ENCODE data around the gene KRT20.
A peak's percentile ranks its signal among the peaks of the same experiment; 100 is the strongest.

KRT20 gene

GRCh38 chr17:40849723-40850122 lies 35.3 kb downstream of the KRT20 start:
- no peak for DNase-seq

GRCh38 chr17:40848583-40849235 lies 36.3 kb downstream of the KRT20 start:
- DNase-seq = no peak

- peak; percentile 6 for DNase-seq
Measured at GRCh38 chr17:40846515-40847144, 38.4 kb downstream of the KRT20 start.

GRCh38 chr17:40844671-40845107 lies 40.4 kb downstream of the KRT20 start:
- no peak for DNase-seq

DNA sequence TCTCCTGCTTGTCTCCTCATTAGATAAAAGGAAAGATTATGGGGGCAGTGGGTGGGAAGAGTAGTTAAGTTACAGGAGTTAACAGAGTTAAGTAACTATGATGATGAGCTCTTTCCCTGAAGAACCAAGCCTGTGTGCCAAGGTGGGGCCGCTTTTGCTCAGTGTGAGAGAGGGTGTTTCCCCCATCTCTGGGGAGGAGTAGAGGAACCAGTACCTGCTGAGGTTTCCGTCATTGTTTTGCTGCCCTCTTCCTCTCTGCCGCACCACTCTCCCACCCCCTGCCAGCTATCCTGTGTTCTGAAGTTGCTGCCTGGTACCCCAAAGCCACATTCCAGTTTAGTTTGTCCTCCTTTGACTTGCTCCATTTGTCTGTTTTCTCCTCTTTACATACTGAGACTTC lies 41.8 kb downstream of the KRT20 start:
- DNase-seq = no peak

- no peak for DNase-seq
Measured at GRCh38 chr17:40841246-40841645, 43.8 kb downstream of the KRT20 start.

- no peak for DNase-seq
Measured at GRCh38 chr17:40839194-40839593, 45.8 kb downstream of the KRT20 start.

DNA sequence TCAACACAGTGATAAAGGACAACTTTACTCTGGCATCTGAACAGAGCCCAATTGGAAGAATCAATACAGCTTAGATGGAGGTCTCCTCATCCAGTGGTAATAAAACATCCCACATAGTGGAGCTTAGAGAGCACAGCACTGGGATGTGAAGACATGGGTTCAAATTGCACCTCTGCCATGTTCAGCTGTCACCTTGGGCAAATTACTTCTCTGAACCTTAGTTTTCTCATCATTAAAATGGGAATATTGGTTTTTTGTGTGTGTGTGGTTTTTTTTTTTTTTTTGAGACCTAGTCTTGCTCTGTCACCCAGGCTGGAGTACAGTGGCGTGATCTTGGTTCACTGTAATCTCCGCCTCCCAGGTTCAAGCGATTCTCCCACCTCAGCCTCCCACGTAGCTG lies 49.0 kb downstream of the KRT20 start:
- DNase-seq = no peak

- no peak for DNase-seq
Measured at GRCh38 chr17:40833882-40834281, 51.2 kb downstream of the KRT20 start.

- no peak for DNase-seq
Measured at GRCh38 chr17:40832840-40833239, 52.2 kb downstream of the KRT20 start.

GRCh38 chr17:40830085-40830776 lies 54.8 kb downstream of the KRT20 start:
- DNase-seq = no peak

DNA sequence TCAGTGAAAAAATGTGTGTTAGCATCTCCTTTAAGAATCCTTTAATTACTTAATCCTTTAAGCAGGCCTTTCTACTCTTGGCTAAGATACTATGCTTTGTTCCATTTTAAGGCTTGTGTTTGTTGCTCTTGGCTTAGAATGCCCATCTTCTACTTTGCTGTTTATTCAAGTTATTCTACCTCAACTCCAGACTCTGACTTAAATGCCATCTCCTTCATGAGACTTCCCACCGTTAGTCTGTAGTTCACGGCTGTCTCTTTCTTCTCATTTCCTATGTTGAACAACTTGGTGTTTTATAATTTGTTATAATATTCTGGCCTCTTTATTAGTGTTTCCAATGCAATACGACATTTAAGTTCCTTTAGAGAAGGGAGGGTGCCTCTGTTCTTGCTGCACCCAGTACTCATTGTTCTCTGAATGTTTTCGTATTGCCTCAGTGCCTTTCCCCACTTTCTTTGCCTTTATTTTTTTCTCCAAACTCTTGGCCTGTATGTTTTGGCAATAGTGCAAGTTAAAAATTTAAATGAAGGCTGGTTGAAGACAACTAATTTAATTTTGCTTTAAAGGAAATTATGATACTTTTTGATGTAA lies 56.5 kb downstream of the KRT20 start:
- no peak for DNase-seq

GRCh38 chr17:40827746-40828453 lies 57.1 kb downstream of the KRT20 start:
- no peak for DNase-seq

All from DMS153 (cell line).